Effector memory CD4-positive, alpha-beta T cell (primary cell): Measurements from ENCODE around the gene INF2.

Experiments
- DNase-seq, 3 donors: peaks; one replicate each; pipeline ENCODE4 v3.0.0-alpha.2; 2020
- H3K27ac ChIP-seq: 2 replicates; pipeline ENCODE4 v1.7.0; 2013; ENCODE audit warnings: mild to moderate bottlenecking, low read length, moderate library complexity; ENCODE audit not compliant: insufficient read depth, poor library complexity, severe bottlenecking
- H3K27me3 ChIP-seq: replicated peaks from 2 replicates; pipeline ENCODE4 v1.7.0; 2013; ENCODE audit warnings: mild to moderate bottlenecking, low read length; ENCODE audit not compliant: insufficient read depth, control insufficient read depth, poor library complexity, severe bottlenecking
- H3K36me3 ChIP-seq: 2 replicates; pipeline ENCODE4 v1.7.0; 2013; ENCODE audit warnings: mild to moderate bottlenecking, low read length, moderate library complexity; ENCODE audit not compliant: control insufficient read depth, insufficient read depth
- H3K4me1 ChIP-seq: 2 replicates; pipeline ENCODE4 v1.7.0; 2013; ENCODE audit warnings: low read length, mild to moderate bottlenecking; ENCODE audit not compliant: control insufficient read depth, insufficient read depth, poor library complexity, severe bottlenecking
- H3K4me3 ChIP-seq: 2 replicates; pipeline ENCODE4 v1.7.0; 2013; ENCODE audit warnings: low read length, low read depth, mild to moderate bottlenecking; ENCODE audit not compliant: insufficient read depth, poor library complexity, severe bottlenecking
- H3K9me3 ChIP-seq: 2 replicates; pipeline ENCODE4 v1.7.0; 2013; ENCODE audit warnings: mild to moderate bottlenecking, low read length, moderate library complexity; ENCODE audit not compliant: control insufficient read depth

The INF2 gene

DNA sequence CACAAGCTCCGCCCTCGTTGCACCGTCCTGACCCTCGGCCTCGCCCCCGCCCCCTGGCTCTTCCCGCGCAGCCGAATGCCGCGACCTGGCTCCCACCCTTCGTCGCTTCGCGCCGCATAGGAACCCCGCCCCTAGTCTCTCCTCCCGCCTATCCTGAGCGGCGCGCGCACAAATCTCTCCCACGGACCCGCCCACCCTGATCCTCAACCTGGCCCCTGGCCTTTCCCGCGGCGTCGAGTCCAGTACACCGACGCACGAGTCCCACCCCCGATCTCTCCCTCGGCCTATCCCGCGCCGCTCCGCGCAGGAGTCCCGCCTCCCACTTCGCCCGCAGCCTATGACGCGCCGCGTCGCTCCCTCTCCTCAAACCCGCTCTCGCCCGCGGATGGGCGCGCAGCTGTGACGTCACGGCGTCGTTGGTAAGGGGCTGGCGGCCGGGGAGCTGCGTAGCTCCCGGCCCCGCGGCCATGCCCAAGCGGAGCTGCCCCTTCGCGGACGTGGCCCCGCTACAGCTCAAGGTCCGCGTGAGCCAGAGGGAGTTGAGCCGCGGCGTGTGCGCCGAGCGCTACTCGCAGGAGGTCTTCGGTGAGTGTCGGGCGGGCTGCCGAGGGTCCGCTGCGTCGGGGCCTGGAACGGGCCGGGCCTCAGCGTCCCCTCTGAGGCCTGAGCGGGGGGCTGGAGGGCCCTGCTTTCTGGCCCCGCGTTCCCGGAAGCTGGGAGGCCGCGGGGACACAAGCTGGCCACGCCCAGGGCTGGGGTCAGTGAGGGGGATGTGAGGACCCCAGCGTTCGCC, 63.5 kb downstream of the INF2 start, which contains the start of gene SIVA1:
Gene SIVA1, plus strand, starts transcription at position 413 of the 793 bp plus-strand sequence. Its CDS starts 55 bp downstream, at position 468.
- H3K27me3 ChIP-seq: no peaks in the 10 kb centered on the region
- peaks cover 22% of the 10 kb centered on the region for H3K4me1 ChIP-seq
- peak; percentile 98 to 99 (median 99) for DNase-seq
- H3K36me3 ChIP-seq: peaks cover 23% of the 10 kb centered on the region
- H3K4me3 ChIP-seq: peak within 1 kb of the TSS; percentile 90
- H3K27ac ChIP-seq: peak within 1 kb of the TSS; percentile 84
- H3K9me3 ChIP-seq: no peaks in the 10 kb centered on the region

DNA sequence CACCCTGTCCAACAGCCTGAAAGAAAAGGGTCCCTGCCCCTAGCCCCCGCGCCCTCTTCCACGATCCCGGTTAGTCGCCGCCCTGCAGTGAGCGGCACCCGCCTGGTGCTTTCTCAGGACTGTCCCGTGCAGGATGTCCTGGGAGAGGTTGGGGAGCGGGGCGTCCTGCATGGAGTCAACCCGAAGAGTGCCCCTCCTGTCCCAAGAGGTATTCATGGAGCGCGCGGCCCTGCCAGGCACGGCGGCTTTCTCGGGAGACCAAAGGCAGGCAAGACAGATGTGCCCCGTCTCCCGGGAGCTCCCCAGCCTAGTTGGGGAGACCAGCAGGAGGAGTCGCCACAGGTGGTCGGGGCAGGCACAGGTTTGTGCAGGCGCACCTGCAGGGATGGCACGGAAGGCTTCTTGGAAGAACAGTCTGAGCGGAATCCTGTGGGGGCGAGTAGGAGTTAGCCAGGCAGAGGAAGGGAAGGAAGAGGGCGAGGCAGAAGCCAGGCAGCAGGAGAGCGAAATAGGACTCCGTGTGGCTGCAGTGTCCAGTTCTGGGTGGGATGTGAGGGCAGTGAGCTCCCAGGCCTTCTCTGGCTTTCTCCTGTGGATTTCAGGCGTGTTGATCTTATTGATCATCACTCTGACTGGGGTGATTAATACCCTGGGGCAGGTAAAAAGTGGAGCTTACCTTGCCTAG, 64.3 kb downstream of the INF2 start:
- peak overlapping the region; percentile 84 for H3K27ac ChIP-seq
- peaks cover 22% of the 10 kb centered on the region for H3K4me1 ChIP-seq
- no peaks in the 10 kb centered on the region for H3K9me3 ChIP-seq
- H3K36me3 ChIP-seq: peaks cover 29% of the 10 kb centered on the region
- H3K27me3 ChIP-seq: no peaks in the 10 kb centered on the region
- H3K4me3 ChIP-seq: peak overlapping the region; percentile 90
- DNase-seq: peak in 1 of 3 donors; percentile 9

DNA sequence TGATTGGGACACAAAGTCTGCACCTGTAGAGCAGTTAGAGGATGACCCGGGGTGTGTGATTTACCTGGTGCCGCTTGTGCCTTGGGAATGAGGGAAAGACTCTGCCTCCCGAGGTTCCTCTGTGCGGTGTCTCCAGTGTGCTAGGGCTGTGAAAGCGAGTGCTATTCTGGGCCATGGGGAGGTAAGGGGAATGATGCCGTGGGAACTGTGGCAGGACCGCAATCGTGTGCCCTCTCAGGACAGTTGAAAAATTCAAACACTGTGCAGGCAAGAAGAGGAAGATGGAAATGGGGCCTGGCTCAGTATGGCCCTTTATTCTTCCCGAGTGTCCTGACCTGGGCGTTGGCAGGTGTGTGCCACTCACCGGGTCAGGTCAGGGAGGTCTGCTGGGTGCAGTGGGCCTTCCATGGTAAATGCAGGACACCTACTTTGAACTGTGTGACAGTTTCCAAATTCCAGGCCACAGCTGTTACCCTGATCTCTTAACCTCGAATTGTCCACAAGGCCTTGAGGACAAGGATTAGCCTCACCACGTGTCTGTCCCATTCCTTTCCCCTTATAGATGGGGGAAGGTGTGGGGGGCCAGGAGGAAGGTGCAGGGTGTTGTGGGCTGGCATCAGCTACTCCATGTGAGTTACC, 64.9 kb downstream of the INF2 start:
- Histone ChIP-seq H3K27me3 (no peaks in the 10 kb centered on the region), H3K4me1 (peaks cover 22% of the 10 kb centered on the region), H3K27ac (no peak overlapping the region), H3K9me3 (no peaks in the 10 kb centered on the region), H3K4me3 (peak overlapping the region; percentile 90), H3K36me3 (peaks cover 36% of the 10 kb centered on the region)
- DNase-seq: no peak

DNA sequence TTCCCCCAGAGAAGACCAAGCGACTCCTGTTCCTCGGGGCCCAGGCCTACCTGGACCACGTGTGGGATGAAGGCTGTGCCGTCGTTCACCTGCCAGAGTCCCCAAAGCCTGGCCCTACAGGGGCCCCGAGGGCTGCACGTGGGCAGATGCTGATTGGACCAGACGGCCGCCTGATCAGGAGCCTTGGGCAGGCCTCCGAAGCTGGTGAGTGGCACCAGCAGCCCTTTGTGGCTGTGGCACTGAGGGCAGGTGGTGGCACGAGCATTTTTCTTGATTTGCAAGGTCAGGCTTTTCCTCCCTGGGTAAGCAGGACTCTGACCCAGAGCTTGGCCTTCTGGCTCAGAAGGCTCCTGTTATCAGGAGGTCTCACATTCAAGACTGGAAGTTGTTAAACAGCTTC, 66.2 kb downstream of the INF2 start:
- no peaks in the 10 kb centered on the region for H3K27me3 ChIP-seq
- H3K9me3 ChIP-seq: no peaks in the 10 kb centered on the region
- H3K4me1 ChIP-seq: peaks cover 22% of the 10 kb centered on the region
- DNase-seq: no peak
- no peak overlapping the region for H3K27ac ChIP-seq
- H3K4me3 ChIP-seq: no peak overlapping the region
- peaks cover 42% of the 10 kb centered on the region for H3K36me3 ChIP-seq

DNA sequence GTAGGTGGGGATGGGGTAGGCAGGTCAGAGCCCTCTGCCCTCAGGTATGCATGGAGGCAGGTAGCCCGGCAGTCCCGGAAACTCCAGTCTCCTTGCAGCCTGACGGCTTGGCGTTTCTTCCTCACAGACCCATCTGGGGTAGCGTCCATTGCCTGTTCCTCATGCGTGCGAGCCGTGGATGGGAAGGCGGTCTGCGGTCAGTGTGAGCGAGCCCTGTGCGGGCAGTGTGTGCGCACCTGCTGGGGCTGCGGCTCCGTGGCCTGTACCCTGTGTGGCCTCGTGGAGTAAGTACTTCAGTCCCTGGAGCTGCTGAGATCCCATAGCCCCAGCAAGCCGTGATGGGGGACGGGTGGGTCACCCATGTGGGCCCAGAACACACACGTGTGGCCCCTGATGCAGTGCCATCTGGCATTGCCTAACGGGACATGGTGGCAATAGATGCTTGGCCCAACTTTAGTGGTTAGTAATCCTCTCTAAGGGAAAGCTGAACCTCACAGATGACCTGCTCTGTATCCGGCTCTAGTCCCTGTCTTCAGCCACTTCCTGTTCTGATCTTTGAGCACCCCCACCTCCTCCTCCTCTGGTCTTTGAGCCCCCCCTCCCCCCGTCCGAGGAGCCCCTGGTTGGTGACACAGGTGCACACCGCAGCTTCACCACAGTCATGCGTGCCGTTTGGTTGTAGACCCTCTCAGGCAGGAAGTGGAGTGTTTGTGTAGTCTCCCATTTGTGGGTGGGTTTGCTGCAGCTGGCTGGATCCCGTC, 67.2 kb downstream of the INF2 start:
- Histone ChIP-seq H3K4me3 (no peak overlapping the region), H3K4me1 (peaks cover 22% of the 10 kb centered on the region), H3K36me3 (peaks cover 45% of the 10 kb centered on the region), H3K27me3 (no peaks in the 10 kb centered on the region), H3K9me3 (no peaks in the 10 kb centered on the region), H3K27ac (no peak overlapping the region)
- no peak for DNase-seq

DNA sequence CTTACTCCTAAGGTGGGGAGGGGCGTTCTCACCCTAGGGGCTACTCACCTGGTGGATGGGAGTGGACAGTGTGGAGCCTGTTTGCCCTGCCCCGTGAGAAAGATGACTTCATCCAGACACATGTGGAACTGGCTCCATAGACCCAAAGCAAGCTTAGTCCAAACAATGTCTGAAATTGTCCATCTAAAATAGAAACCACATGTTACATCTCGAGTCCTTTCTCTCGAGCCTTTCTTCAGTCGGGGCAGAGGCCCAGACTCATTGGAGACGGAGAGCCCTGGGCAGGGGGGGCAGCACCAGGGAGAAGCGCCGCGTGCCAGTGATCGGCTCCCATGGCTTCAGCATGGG, 67.8 kb downstream of the INF2 start:
- Histone ChIP-seq H3K27ac (no peak overlapping the region), H3K27me3 (no peaks in the 10 kb centered on the region), H3K9me3 (no peaks in the 10 kb centered on the region), H3K36me3 (peaks cover 49% of the 10 kb centered on the region), H3K4me1 (peaks cover 17% of the 10 kb centered on the region), H3K4me3 (no peak overlapping the region)
- no peak for DNase-seq

DNA sequence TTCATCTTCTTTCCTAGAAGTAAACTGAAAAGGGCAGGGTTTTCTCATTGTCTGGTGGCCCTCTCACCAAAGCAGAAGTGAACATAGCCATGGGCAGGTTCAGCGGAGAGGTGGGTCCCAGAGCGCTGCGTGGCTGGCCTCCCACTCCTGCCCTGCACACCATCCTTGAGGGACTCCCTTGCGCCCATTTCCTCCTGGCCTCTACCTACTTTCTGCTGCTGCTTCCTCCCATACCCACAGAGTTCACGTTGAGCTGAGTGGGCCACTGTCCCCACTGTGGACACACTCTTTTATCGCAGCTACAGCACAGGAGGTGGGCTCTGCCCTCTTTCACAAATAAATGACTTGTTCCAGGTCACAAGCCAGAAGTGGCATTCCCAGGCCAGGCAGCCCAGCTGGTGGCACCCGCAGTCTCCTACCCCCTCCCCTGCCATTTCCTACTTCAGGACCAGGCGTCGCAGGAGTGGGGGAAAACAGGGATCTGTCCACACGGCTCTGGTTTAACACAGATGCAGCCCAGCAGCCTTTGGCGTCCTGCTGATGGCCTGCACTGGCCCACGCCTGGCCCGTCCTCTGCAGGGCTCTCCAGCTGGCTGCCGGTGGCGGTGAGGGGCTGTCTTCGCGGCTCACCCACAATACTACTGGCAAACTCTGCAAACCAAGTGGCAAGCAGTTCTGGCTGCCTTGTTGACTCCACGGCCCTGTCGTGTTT, 68.4 kb downstream of the INF2 start:
- no peaks in the 10 kb centered on the region for H3K27me3 ChIP-seq
- H3K27ac ChIP-seq: no peak overlapping the region
- no peak for DNase-seq
- no peaks in the 10 kb centered on the region for H3K9me3 ChIP-seq
- H3K4me1 ChIP-seq: peaks cover 17% of the 10 kb centered on the region
- no peak overlapping the region for H3K4me3 ChIP-seq
- H3K36me3 ChIP-seq: peaks cover 49% of the 10 kb centered on the region

DNA sequence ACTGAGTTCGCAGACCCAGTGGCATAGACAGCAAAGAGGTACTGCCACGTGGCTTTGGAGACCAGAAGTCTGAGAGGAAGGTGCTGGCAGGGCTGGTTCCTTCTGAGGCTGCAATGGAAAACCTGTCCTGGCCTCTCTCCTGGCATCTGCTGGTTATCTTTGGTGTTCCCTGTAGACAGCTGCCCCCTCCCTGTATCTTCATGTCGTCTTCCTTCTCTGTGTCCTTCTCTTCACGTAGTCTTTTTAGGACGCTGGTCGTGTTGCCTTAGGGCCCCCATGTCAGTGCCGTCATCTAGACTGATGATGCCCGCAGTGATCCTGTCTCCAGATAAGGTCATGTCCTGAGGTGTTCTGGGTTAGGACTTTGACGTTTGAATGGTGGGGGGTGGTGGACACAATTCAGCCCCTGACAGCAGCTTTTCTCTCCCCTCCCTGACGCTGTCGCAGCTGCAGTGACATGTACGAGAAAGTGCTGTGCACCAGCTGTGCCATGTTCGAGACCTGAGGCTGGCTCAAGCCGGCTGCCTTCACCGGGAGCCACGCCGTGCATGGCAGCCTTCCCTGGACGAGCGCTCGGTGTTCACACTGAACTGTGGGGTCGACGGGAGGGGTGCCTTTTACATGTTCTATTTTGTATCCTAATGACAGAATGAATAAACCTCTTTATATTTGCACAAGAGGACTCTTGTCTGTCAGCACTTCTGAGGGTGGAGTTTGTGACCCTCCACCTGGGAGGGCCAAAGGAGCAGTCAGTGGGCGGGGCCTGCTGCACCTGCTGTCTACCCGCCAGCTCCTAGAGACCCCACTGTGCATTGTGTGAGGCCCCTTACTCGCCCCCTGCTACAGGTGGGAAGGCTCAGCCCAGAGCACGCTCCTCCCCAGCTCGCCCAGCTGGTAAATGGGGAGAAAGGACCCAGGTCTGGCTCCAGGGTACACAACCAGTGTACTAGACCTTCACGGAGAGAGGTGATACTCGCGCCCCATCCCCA, 69.9 kb downstream of the INF2 start:
- Histone ChIP-seq H3K9me3 (no peaks in the 10 kb centered on the region), H3K27ac (no peak overlapping the region), H3K36me3 (peaks cover 49% of the 10 kb centered on the region), H3K4me1 (peaks cover 10% of the 10 kb centered on the region), H3K27me3 (no peaks in the 10 kb centered on the region), H3K4me3 (no peak overlapping the region)
- no peak for DNase-seq
